Measurements from ENCODE around the gene ARHGEF3.

DNA sequence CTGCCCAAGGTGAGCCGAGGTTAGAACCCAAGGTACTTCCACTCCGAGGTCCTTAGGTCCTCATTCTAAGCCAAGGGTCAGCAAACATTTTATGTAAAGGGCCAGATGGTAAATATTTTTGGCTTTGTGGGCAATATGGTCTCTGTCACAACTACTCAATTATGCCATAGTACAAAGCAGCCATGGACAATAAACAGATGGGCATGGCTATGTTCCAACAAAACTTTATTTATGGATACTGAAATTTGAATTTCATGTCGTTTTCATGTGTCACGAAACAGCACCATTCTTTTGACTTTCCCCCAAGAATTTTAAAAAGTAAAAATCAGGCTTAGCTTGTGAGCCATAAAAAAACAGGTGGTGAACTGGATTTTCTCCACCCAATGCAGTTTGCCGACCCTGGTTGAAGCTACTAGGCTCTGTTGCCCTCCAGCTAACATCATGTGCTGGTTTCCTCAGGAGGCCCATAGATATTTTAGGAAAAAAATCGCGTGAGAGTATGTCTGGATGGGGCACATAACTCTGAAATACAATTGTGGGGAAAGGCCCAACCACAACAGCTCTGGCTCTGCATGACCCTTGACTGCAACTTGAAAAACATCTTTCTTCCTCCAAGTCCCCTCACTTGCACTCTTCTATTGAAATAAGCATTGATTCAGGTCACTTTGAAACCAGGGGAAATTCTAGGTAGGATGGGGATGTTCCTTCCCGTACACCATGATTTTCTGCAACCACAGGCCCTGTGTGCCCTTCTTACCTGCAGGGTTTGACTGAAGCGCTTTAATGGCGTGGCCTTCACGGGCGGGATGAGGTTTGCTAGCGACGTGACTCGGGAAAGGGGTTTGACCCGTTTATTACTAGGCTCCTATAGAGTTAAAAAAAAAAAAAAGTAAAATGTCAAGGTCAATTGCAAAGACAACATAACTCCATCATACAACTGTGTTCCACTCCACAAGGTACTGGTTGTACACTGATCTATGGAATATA lies 28.5 kb downstream of the ARHGEF3 start:
- TF ChIP-seq, protein P1, sequence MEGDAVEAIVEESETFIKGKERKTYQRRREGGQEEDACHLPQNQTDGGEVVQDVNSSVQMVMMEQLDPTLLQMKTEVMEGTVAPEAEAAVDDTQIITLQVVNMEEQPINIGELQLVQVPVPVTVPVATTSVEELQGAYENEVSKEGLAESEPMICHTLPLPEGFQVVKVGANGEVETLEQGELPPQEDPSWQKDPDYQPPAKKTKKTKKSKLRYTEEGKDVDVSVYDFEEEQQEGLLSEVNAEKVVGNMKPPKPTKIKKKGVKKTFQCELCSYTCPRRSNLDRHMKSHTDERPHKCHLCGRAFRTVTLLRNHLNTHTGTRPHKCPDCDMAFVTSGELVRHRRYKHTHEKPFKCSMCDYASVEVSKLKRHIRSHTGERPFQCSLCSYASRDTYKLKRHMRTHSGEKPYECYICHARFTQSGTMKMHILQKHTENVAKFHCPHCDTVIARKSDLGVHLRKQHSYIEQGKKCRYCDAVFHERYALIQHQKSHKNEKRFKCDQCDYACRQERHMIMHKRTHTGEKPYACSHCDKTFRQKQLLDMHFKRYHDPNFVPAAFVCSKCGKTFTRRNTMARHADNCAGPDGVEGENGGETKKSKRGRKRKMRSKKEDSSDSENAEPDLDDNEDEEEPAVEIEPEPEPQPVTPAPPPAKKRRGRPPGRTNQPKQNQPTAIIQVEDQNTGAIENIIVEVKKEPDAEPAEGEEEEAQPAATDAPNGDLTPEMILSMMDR (IDR thresholded peaks at IDR 0.05): no peak
- TF ChIP-seq EP300 (IDR thresholded peaks at IDR 0.05): no peak
